HCT116 (cell line): Measurements from ENCODE around the gene ALDH16A1. TPM values are rescaled to one million over a fixed set of nuclear protein-coding genes. Genes with fewer than 3 reads are reported as not detected.

Experiments used
- ATAC-seq: fragments of 200-7000 bp; cut with Tn5 transposase; 2 replicates; pipeline ENCODE4 v1.9.1; 2020; ENCODE audit warnings: mild to moderate bottlenecking, moderate library complexity
- BruUV-seq: library from RNA; stranded (reverse); fragments of 400-500 nt; replicated peaks from 2 replicates; lab custom pipeline; 2021; lab: Mats Ljungman, UMichigan
- CTCF ChIA-PET: fragments of 300-600 bp; sonication (Branson Sonifier 250); formaldehyde crosslinking; loops from one replicate; lab custom pipeline; 2021; ENCODE audit warnings: antibody characterized with exemption; lab: Charles Lee
- POLR2A ChIA-PET: fragments of 300-600, 350-600 bp; sonication (Branson Sonifier 250); formaldehyde crosslinking; loops from one replicate; lab custom pipeline; 2021; ENCODE audit warnings: antibody characterized with exemption; lab: Charles Lee
- RAD21 ChIA-PET, 2 experiments: fragments of 300-600 bp; sonication (Branson Sonifier 250); formaldehyde crosslinking; loops; one replicate each; lab custom pipeline; 2023; ENCODE audit warnings: low total read pairs in 2 of 2; ENCODE audit not compliant: uncharacterized antibody in 2 of 2, unreplicated experiment in 2 of 2, low non-redundant PET in 1 of 2; lab: Charles Lee
- DNase-seq: peaks from one replicate; pipeline ENCODE4 v3.0.0-alpha.2; 2010; ENCODE audit warnings: low read depth, low spot score
- H2AFZ ChIP-seq: fragments of 200-600 bp; shearing (Covaris generic), sonication (generic); 2 replicates; pipeline ENCODE4 v1.6.1; 2017; ENCODE audit warnings: low read depth, mixed run types, mixed read lengths, antibody characterized with exemption, low read length; ENCODE audit not compliant: poor library complexity, severe bottlenecking
- H3K27ac ChIP-seq: 2 replicates; pipeline ENCODE4 v1.5.1; 2012; ENCODE audit warnings: low read depth, low read length
- H3K27me3 ChIP-seq: fragments of 200-600 bp; sonication (generic); 2 replicates; pipeline ENCODE4 v1.6.1; 2016; ENCODE audit warnings: mixed run types, low read length, mixed read lengths; ENCODE audit not compliant: insufficient read depth
- H3K36me3 ChIP-seq, 2 experiments: fragments of 200-500 bp in 1 of 2; fragments of 200-600 bp in 1 of 2; sonication (Bioruptor generic) in 1 of 2; sonication (generic) in 1 of 2; 2 replicates each; pipeline versions ENCODE4 v1.5.1 to v1.6.1; 2014 to 2016; ENCODE audit warnings: low read length in 2 of 2, inconsistent platforms in 1 of 2, mixed read lengths in 1 of 2, mixed run types in 1 of 2; ENCODE audit not compliant: insufficient read depth in 2 of 2, control insufficient read depth in 1 of 2
- H3K4me1 ChIP-seq, 2 experiments: fragments of 200-600 bp in 1 of 2; sonication (generic) in 1 of 2; 2 replicates each; pipeline versions ENCODE4 v1.5.1 to v1.6.1; 2012 to 2017; ENCODE audit warnings: low read length in 2 of 2, inconsistent platforms in 1 of 2, mild to moderate bottlenecking in 1 of 2, mixed read lengths in 1 of 2, mixed run types in 1 of 2, moderate library complexity in 1 of 2; ENCODE audit not compliant: insufficient read depth in 2 of 2, control insufficient read depth in 1 of 2
- H3K4me2 ChIP-seq: fragments of 200-600 bp; sonication (generic); 2 replicates; pipeline ENCODE4 v1.6.1; 2017; ENCODE audit warnings: mixed run types, low read length, mixed read lengths
- H3K4me3 ChIP-seq, 2 experiments: fragments of 200-600 bp in 1 of 2; sonication (generic) in 1 of 2; replicated peaks in 1 of 2; 2 replicates each; pipeline ENCODE4 v1.5.1; 2011 to 2016; ENCODE audit warnings: low read length in 2 of 2, control low read depth in 1 of 2, low read depth in 1 of 2, mild to moderate bottlenecking in 1 of 2, mixed read lengths in 1 of 2, mixed run types in 1 of 2
- H3K79me2 ChIP-seq: fragments of 200-600 bp; sonication (generic); 2 replicates; pipeline ENCODE4 v1.6.1; 2017; ENCODE audit warnings: mild to moderate bottlenecking, mixed run types, low read length, moderate library complexity, mixed read lengths; ENCODE audit not compliant: insufficient read depth
- H3K9ac ChIP-seq: fragments of 200-600 bp; sonication (generic); 2 replicates; pipeline ENCODE4 v1.6.1; 2016; ENCODE audit warnings: low read length, mixed read lengths
- H3K9me2 ChIP-seq: fragments of 200-600 bp; sonication (generic), shearing (Covaris generic); 2 replicates; pipeline ENCODE4 v1.6.1; 2017; ENCODE audit warnings: mixed run types, mild to moderate bottlenecking, moderate library complexity; ENCODE audit not compliant: insufficient read depth
- H3K9me3 ChIP-seq, 2 experiments: fragments of 200-500 bp in 1 of 2; fragments of 200-600 bp in 1 of 2; sonication (Bioruptor generic) in 1 of 2; sonication (generic) in 1 of 2; 2 replicates each; pipeline ENCODE4 v1.6.1; 2014 to 2017; ENCODE audit warnings: low read length in 2 of 2, mixed read lengths in 2 of 2, inconsistent platforms in 1 of 2, low read depth in 1 of 2, mild to moderate bottlenecking in 1 of 2, mixed run types in 1 of 2, moderate library complexity in 1 of 2; ENCODE audit not compliant: control insufficient read depth in 1 of 2, insufficient read depth in 1 of 2
- H4K20me1 ChIP-seq: fragments of 200-600 bp; sonication (generic), shearing (Covaris generic); 2 replicates; pipeline ENCODE4 v1.6.1; 2017; ENCODE audit warnings: mixed run types, mild to moderate bottlenecking, moderate library complexity; ENCODE audit not compliant: insufficient read depth
- CBX3 ChIP-seq: IDR thresholded peaks from 2 replicates; pipeline ENCODE4 v1.6.1; 2012; ENCODE audit warnings: low read depth
- EGR1 ChIP-seq: IDR thresholded peaks from 2 replicates; pipeline ENCODE4 v1.6.1; 2012; ENCODE audit warnings: low read depth
- EZH2 ChIP-seq: fragments of 200-600 bp; sonication (generic); IDR thresholded peaks from 2 replicates; pipeline ENCODE4 v1.6.1; 2017; ENCODE audit warnings: antibody characterized with exemption, mixed run types
- FOSL1 ChIP-seq: IDR thresholded peaks from 2 replicates; pipeline ENCODE4 v1.6.1; 2012; ENCODE audit warnings: low read depth
- JUND ChIP-seq: IDR thresholded peaks from 2 replicates; pipeline ENCODE4 v1.6.1; 2012
- POLR2A ChIP-seq: IDR thresholded peaks from 2 replicates; pipeline ENCODE4 v1.7.0; 2011; ENCODE audit warnings: borderline replicate concordance; ENCODE audit not compliant: insufficient read depth, insufficient read length; ENCODE audit errors: extremely low read depth
- POLR2AphosphoS5 ChIP-seq: IDR thresholded peaks from 2 replicates; pipeline ENCODE4 v1.6.1; 2011; ENCODE audit warnings: mild to moderate bottlenecking, low read depth, low read length, moderate library complexity
- RAD21 ChIP-seq: IDR thresholded peaks from 2 replicates; pipeline ENCODE4 v1.6.1; 2012; ENCODE audit warnings: low read depth, mild to moderate bottlenecking
- ZNF274 ChIP-seq: fragments of 200-500 bp; sonication (Bioruptor generic); IDR thresholded peaks from 2 replicates; pipeline ENCODE4 v1.6.1; 2014; ENCODE audit warnings: mild to moderate bottlenecking, low read depth, low read length, inconsistent platforms
- intact Hi-C: fragments of 100-400 bp; cut with micrococcal nuclease; formaldehyde crosslinking; loops from 2 replicates; pipeline ENCODE4 v1.10.0; 2022
- total RNA-seq: library from RNA; stranded (reverse); gene quantifications from one replicate; pipeline ENCODE4 v1.2.1, GENCODE V29; 2021; ENCODE audit not compliant: unreplicated experiment
- TF ChIP-seq, protein P1 (sequence below): IDR thresholded peaks from 2 replicates; pipeline ENCODE4 v1.6.1; 2011; ENCODE audit warnings: mild to moderate bottlenecking, low read length, moderate library complexity; ENCODE audit not compliant: insufficient replicate concordance; ENCODE audit errors: extremely low read depth
- TF ChIP-seq, protein P2 (sequence below), 3 experiments: fragments of 200-600 bp in 1 of 3; sonication (generic) in 1 of 3; IDR thresholded peaks in 2 of 3; conservative IDR thresholded peaks in 1 of 3; 2 replicates each; pipeline ENCODE4 v1.5.1; 2012 to 2017; ENCODE audit warnings: low read depth in 2 of 3, low read length in 2 of 3, antibody characterized with exemption in 1 of 3, borderline replicate concordance in 1 of 3, control low read depth in 1 of 3, mild to moderate bottlenecking in 1 of 3, mixed read lengths in 1 of 3, mixed run types in 1 of 3, moderate library complexity in 1 of 3; ENCODE audit not compliant: insufficient read depth in 1 of 3
- TF ChIP-seq, protein P3 (sequence below): IDR thresholded peaks from 2 replicates; pipeline ENCODE4 v1.6.1; 2012
- TF ChIP-seq, protein P4 (sequence below): IDR thresholded peaks from 2 replicates; pipeline ENCODE4 v1.6.1; 2012; ENCODE audit warnings: low read depth

The ALDH16A1 gene
- total RNA-seq, 1 experiment from 2014 or later, result 22.8 TPM

DNA sequence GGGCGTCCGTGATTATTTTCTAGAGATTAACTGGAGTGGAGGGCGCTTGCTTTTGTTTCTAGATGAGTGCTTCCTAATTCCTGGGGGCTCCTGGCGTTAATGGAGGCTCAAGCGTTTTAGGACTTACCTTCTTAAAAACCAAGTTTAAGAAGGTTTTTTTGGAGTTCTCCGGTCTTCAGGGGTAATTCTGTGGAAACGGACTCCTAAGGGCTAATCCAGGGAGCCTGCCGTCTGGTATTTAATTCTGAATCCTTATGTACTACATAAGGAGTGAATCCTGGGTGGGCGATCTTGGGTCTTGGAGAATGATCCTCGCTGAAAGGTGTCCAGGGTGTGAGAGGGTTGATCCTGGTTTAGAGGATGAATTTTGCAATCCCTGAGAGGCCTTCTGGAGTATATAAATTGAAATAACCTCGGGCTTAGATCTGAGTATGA lies 43.6 kb downstream of the ALDH16A1 start (continued):
- TF ChIP-seq, protein P1, sequence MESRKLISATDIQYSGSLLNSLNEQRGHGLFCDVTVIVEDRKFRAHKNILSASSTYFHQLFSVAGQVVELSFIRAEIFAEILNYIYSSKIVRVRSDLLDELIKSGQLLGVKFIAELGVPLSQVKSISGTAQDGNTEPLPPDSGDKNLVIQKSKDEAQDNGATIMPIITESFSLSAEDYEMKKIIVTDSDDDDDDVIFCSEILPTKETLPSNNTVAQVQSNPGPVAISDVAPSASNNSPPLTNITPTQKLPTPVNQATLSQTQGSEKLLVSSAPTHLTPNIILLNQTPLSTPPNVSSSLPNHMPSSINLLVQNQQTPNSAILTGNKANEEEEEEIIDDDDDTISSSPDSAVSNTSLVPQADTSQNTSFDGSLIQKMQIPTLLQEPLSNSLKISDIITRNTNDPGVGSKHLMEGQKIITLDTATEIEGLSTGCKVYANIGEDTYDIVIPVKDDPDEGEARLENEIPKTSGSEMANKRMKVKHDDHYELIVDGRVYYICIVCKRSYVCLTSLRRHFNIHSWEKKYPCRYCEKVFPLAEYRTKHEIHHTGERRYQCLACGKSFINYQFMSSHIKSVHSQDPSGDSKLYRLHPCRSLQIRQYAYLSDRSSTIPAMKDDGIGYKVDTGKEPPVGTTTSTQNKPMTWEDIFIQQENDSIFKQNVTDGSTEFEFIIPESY, result no peak
- no peak for TF ChIP-seq ZNF274
- TF ChIP-seq, protein P2, sequence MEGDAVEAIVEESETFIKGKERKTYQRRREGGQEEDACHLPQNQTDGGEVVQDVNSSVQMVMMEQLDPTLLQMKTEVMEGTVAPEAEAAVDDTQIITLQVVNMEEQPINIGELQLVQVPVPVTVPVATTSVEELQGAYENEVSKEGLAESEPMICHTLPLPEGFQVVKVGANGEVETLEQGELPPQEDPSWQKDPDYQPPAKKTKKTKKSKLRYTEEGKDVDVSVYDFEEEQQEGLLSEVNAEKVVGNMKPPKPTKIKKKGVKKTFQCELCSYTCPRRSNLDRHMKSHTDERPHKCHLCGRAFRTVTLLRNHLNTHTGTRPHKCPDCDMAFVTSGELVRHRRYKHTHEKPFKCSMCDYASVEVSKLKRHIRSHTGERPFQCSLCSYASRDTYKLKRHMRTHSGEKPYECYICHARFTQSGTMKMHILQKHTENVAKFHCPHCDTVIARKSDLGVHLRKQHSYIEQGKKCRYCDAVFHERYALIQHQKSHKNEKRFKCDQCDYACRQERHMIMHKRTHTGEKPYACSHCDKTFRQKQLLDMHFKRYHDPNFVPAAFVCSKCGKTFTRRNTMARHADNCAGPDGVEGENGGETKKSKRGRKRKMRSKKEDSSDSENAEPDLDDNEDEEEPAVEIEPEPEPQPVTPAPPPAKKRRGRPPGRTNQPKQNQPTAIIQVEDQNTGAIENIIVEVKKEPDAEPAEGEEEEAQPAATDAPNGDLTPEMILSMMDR (IDR thresholded peaks at IDR 0.05 in 2 of 3, conservative IDR thresholded peaks at IDR 0.05 in 1 of 3; ENCODE audit: borderline replicate concordance in 1 of 3, insufficient read depth in 1 of 3, low read depth in 2 of 3, low read length in 2 of 3), result no peak

DNA sequence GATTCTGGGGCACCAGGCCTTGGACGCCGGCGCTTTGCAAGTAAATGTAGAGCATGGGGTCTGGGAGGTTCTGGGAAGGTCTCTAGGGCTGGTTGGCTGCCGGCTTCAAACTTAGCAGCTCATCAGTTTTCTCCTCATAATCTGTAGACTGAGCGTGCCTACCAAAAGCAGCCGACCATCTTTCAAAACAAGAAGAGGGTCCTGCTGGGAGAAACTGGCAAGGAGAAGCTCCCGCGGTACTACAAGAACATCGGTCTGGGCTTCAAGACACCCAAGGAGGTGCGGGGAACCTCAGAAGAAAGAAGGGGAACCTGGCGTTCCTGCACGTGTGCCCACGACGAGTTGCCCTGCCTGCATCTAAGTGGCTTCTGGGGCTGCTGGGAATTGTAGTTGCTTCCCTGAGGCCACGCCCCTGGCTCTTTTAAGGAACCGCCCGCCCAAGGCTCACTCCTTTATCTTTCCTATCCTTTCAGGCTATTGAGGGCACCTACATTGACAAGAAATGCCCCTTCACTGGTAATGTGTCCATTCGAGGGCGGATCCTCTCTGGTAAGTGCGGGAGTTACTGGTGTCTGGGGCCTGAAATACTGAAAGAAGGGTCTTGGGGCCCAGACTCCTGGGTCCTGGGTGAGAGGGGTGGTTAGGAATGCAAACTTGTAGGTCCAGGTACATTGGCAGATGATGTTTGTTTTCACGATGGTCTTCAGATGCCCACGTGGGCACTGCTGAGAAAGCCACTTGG lies 44.2 kb downstream of the ALDH16A1 start:
- H4K20me1 ChIP-seq, result peaks cover 14% of the 10 kb centered on the region; the same call in 1 of the 2 replicates
- no TSS peak for BruUV-seq
- H3K9ac ChIP-seq, result peak overlapping the region; percentile 99
- H3K9me2 ChIP-seq, result no peaks in the 10 kb centered on the region
- H3K4me1 ChIP-seq, result peaks cover 15 to 61% of the 10 kb centered on the region in 2 experiments
- ATAC-seq (no peak), DNase-seq (no peak)
- H3K27me3 ChIP-seq, result no peaks in the 10 kb centered on the region
- no peak overlapping the region for H2AFZ ChIP-seq
- intact Hi-C loops, result no loop called here
- H3K27ac ChIP-seq, result peak overlapping the region; percentile 86
- H3K36me3 ChIP-seq, result peaks cover 13 to 28% of the 10 kb centered on the region in 2 experiments
- POLR2A ChIA-PET, result interaction anchor here (1.7 to 3.2 kb wide), 2 partner anchors 143 to 179 kb away, joined by 7 to 15 read pairs; partner anchors contain the start of genes PRMT1 and RRAS
- peak overlapping the region; percentile 90 to 96 for H3K4me3 ChIP-seq
- RAD21 ChIA-PET, result no interaction called here
- CTCF ChIA-PET, result no interaction called here
- H3K9me3 ChIP-seq, result no peaks in the 10 kb centered on the region
- H3K4me2 ChIP-seq, result peak overlapping the region; percentile 85
- H3K79me2 ChIP-seq, result peaks cover 33% of the 10 kb centered on the region
- TF ChIP-seq, protein P3, sequence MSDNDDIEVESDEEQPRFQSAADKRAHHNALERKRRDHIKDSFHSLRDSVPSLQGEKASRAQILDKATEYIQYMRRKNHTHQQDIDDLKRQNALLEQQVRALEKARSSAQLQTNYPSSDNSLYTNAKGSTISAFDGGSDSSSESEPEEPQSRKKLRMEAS, result peak; percentile 89
- TF ChIP-seq POLR2A (no peak), POLR2AphosphoS5 (peak; percentile 55; the same call in 1 of the 2 replicates), FOSL1 (no peak), EGR1 (no peak), JUND (no peak), CBX3 (no peak), EZH2 (no peak), ZNF274 (no peak), RAD21 (no peak)
- TF ChIP-seq, protein P1, result no peak
- TF ChIP-seq, protein P4, sequence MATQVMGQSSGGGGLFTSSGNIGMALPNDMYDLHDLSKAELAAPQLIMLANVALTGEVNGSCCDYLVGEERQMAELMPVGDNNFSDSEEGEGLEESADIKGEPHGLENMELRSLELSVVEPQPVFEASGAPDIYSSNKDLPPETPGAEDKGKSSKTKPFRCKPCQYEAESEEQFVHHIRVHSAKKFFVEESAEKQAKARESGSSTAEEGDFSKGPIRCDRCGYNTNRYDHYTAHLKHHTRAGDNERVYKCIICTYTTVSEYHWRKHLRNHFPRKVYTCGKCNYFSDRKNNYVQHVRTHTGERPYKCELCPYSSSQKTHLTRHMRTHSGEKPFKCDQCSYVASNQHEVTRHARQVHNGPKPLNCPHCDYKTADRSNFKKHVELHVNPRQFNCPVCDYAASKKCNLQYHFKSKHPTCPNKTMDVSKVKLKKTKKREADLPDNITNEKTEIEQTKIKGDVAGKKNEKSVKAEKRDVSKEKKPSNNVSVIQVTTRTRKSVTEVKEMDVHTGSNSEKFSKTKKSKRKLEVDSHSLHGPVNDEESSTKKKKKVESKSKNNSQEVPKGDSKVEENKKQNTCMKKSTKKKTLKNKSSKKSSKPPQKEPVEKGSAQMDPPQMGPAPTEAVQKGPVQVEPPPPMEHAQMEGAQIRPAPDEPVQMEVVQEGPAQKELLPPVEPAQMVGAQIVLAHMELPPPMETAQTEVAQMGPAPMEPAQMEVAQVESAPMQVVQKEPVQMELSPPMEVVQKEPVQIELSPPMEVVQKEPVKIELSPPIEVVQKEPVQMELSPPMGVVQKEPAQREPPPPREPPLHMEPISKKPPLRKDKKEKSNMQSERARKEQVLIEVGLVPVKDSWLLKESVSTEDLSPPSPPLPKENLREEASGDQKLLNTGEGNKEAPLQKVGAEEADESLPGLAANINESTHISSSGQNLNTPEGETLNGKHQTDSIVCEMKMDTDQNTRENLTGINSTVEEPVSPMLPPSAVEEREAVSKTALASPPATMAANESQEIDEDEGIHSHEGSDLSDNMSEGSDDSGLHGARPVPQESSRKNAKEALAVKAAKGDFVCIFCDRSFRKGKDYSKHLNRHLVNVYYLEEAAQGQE, result no peak
